ENCODE results near the gene NMB. TPM values are rescaled to one million over a fixed set of nuclear protein-coding genes. Genes with fewer than 3 reads are reported as not detected.

NMB gene
- total RNA-seq, 1 experiment from 2014 or later, result 4.5 TPM

DNA sequence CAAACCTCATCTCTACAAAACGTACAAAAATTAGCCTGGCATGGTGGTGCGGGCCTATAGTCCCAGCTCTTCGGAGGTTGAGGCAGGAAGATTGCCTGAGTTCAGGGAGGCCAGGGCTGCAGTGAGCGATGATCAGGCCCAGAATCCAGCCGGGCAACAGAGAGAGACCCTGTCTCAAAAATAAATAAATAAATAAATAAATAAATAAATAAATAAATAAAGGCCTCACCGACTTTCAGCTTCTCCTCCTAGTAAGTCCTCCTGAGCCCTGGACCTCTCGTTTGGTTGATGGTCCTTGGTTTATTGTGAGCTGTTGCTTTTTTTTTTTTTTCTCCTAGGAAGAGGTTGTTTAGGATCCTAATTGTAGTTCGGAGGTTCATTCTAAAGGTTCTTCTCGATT, 29.0 kb downstream of the NMB start:
- no peak for DNase-seq (ENCODE audit: low spot score)
- in situ Hi-C loops (cut with HindIII; ENCODE audit: low sequenced_read_pairs), result no loop called here

DNA sequence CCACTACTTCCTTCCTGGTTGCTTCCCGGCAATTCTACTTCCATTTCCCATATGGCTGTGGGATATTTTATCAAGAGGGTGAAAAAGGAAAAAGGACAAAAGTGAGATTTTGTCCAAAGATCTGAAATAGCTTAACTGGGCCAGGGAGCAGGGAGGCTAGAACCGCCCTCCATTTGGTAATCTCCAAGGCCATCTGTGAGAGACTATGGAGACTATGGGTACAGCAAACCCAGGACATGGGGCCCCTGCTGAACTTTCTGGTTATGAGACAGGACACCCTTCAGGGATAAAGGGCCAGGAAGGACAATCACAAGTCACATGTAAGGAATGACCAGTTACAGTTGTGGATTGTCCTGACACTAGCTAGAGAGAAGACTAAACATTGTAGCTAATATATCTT, 32.9 kb downstream of the NMB start:
- DNase-seq (ENCODE audit: low spot score), result no peak
- in situ Hi-C loops (cut with HindIII; ENCODE audit: low sequenced_read_pairs), result no loop called here

- DNase-seq (ENCODE audit: low spot score), result no peak
- in situ Hi-C loops (cut with HindIII; ENCODE audit: low sequenced_read_pairs), result no loop called here
These were observed 33.6 kb downstream of the NMB start for GRCh38 chr15:84624359-84624758.

DNA sequence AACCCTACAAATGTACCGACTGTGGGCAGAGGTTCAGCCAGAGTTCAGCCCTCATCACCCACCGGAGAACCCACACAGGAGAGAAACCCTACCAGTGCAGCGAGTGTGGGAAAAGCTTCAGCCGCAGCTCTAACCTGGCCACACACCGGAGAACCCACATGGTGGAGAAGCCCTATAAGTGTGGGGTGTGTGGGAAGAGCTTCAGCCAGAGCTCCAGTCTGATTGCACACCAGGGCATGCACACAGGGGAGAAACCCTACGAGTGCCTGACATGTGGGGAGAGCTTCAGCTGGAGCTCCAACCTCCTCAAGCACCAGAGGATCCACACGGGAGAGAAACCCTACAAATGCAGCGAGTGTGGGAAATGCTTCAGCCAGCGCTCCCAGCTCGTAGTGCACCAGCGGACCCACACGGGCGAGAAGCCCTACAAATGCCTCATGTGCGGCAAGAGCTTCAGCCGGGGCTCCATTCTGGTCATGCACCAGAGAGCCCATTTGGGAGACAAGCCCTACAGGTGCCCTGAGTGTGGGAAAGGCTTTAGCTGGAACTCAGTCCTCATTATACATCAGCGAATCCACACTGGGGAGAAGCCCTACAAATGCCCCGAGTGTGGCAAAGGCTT, 36.5 kb downstream of the NMB start:
- in situ Hi-C loops (cut with HindIII; ENCODE audit: low sequenced_read_pairs), result no loop called here
- no peak for DNase-seq (ENCODE audit: low spot score)

GRCh38 chr15:84620626-84621025, 37.4 kb downstream of the NMB start:
- in situ Hi-C loops (cut with HindIII; ENCODE audit: low sequenced_read_pairs), result no loop called here
- DNase-seq (ENCODE audit: low spot score), result no peak

DNA sequence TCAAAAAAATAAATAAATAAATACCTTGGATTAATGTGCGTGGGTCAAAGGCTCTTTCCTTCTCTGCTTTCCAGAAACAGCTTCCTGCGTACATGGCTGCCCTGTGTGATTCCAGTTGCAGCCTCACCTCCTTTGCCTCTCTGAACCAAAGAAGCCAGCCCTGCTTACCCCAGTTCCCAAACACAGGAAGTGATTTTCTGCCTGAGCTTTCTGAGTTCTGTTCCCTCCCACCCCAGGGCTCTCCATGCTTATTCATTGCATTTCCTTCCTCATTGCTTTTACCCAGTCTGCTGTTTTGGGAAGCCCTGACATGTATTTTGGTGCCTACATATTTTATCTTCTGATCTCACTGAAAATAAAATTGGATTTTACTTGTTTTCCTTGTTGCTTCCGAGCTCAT, 41.8 kb downstream of the NMB start:
- in situ Hi-C loops (cut with HindIII; ENCODE audit: low sequenced_read_pairs), result no loop called here
- DNase-seq (ENCODE audit: low spot score), result no peak

DNA sequence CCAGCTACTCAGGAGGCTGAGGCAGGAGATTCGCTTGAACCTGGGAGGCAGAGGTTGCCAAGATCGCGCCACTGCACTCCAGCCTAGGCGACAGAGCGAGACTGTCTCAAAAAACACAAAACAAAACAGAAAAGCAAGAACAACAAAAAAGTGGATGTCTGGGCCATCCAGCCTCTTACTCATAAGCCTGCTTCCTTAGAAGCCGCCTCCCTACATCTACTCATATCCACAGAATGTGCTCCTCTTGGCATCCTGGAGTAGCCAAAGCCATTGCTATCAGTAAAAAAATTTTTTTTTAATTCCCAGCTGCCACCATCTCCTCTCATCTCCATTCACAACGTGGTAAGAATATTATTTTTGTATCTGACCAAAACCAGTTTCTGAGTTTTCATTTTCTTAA, 46.4 kb downstream of the NMB start:
- DNase-seq (ENCODE audit: low spot score), result no peak
- in situ Hi-C loops (cut with HindIII; ENCODE audit: low sequenced_read_pairs), result no loop called here

GRCh38 chr15:84609818-84610525, 48.0 kb downstream of the NMB start:
- DNase-seq (ENCODE audit: low spot score), result no peak
- in situ Hi-C loops (cut with HindIII; ENCODE audit: low sequenced_read_pairs), result no loop called here

GRCh38 chr15:84608707-84609284, 49.2 kb downstream of the NMB start:
- in situ Hi-C loops (cut with HindIII; ENCODE audit: low sequenced_read_pairs), result no loop called here
- no peak for DNase-seq (ENCODE audit: low spot score)

DNA sequence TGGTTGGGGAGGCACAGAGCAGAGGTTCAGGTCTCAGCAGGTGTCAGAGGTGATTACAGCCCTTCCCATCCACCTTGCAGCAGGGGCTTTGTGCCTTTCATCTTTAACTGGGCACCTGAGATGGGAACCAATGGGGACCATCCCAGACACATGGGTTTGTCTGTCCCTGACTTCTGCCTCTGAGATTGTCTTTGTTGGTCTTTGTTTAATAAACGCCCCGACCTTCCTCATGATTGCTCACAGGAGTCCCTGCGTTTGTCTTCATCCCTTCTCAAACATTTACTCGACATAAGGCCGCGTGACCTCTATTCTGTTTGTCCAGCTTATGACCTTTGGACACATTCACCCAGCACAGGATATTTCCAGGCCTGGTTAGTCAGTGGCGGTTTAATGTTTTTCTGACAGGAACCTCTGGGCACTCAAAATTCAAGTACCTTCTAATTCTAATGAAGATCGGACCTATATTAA, 51.3 kb downstream of the NMB start:
- in situ Hi-C loops (cut with HindIII; ENCODE audit: low sequenced_read_pairs), result no loop called here
- DNase-seq (ENCODE audit: low spot score), result no peak

DNA sequence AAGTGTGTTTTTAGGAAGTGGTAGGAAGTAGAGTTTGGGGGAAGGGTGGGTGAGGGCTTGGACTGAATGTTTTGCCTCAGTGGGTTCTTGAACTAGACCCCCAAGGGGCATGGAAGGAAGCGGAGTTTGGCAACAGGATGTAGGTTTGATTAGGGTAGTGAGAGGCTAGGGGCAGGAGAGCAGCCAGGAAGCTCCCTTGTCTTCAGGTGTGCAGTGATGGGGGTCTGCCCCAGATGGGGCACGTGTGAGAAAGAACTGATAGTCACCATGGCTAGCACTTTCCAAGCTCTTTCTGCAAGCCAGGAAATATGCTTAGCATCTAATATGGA, 52.5 kb downstream of the NMB start:
- in situ Hi-C loops (cut with HindIII; ENCODE audit: low sequenced_read_pairs), result no loop called here
- no peak for DNase-seq (ENCODE audit: low spot score)

Other genes with a start within 250 kb of the NMB start
- gene ZSCAN2, start 57.2 kb downstream of the NMB start, total RNA-seq (2014; rRNA removed; shearing (Covaris generic)), result 11.9 and 17.6 TPM in 2 replicates
- 55.7 and 60.4 TPM in 2 replicates for gene WDR73, start 3.9 kb downstream of the NMB start, total RNA-seq (2014; rRNA removed; shearing (Covaris generic))
- gene SEC11A, start 57.9 kb upstream of the NMB start, total RNA-seq (2014; rRNA removed; shearing (Covaris generic)), result 350 and 354 TPM in 2 replicates
- 3.3 and 6.6 TPM in 2 replicates for gene ZNF592, start 90.4 kb upstream of the NMB start, total RNA-seq (2014; rRNA removed; shearing (Covaris generic))
- gene ALPK3, start 159.2 kb upstream of the NMB start, total RNA-seq (2014; rRNA removed; shearing (Covaris generic)), result 0.06 and 0.20 TPM in 2 replicates
- not detected in 2 replicates for gene SLC28A1, start 226.5 kb upstream of the NMB start, total RNA-seq (2014; rRNA removed; shearing (Covaris generic))

All from G401 (cell line).